ENCODE results near the gene TEX14. TPM values are rescaled to one million over a fixed set of nuclear protein-coding genes. Genes with fewer than 3 reads are reported as not detected.
A peak's percentile ranks its signal among the peaks of the same experiment; 100 is the strongest.

The TEX14 gene
- total and polyA plus RNA-seq, 2 donors (not counting 1 experiment from before 2014, with no cell fraction given), result under 0.01 to 0.03 TPM

DNA sequence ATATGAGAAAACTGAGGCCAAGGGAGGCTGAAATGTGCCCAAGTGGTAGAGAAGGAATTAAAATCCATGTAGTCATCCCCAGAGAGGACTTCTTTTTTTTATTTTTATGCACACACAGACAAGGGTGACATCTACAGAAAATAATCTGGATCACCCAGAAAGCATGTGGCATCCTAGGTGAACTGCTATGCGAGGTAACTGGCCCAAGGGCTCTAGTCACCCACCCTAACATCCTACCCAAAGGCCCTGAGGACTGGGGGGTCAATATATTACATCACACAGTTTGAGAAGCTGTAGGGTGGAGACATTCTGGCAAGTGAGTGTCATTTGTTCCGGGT is 23.3 kb downstream of the TEX14 start:
- no peaks in the 10 kb centered on the region for H3K36me3 ChIP-seq (ENCODE audit: control insufficient read depth, insufficient read depth, low read length)
- TF ChIP-seq, protein P1, sequence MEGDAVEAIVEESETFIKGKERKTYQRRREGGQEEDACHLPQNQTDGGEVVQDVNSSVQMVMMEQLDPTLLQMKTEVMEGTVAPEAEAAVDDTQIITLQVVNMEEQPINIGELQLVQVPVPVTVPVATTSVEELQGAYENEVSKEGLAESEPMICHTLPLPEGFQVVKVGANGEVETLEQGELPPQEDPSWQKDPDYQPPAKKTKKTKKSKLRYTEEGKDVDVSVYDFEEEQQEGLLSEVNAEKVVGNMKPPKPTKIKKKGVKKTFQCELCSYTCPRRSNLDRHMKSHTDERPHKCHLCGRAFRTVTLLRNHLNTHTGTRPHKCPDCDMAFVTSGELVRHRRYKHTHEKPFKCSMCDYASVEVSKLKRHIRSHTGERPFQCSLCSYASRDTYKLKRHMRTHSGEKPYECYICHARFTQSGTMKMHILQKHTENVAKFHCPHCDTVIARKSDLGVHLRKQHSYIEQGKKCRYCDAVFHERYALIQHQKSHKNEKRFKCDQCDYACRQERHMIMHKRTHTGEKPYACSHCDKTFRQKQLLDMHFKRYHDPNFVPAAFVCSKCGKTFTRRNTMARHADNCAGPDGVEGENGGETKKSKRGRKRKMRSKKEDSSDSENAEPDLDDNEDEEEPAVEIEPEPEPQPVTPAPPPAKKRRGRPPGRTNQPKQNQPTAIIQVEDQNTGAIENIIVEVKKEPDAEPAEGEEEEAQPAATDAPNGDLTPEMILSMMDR (conservative IDR thresholded peaks at IDR 0.05 in 1 of 2, IDR thresholded peaks at IDR 0.05 in 1 of 2; ENCODE audit: low read depth in 1 of 2, low read length in 2 of 2), result no peak
- no peak for TF ChIP-seq EZH2 (IDR thresholded peaks at IDR 0.05; ENCODE audit: low read length, missing control alignments)
- no peaks in the 10 kb centered on the region for H3K4me1 ChIP-seq (ENCODE audit: control insufficient read depth, extremely low read depth, insufficient read depth, low read length)
- H3K4me3 ChIP-seq (replicated peaks in 1 of 4; ENCODE audit: control extremely low read depth in 1 of 4, insufficient read depth in 1 of 4, low read depth in 3 of 4, low read length in 4 of 4), result no peak overlapping the region
- no peak for DNase-seq (ENCODE audit: low read depth in 2 of 2)
- H3K9me3 ChIP-seq (ENCODE audit: control insufficient read depth, insufficient read depth, low read depth, low read length), result no peaks in the 10 kb centered on the region
- H3K27ac ChIP-seq (ENCODE audit: insufficient read depth, low read length), result no peak overlapping the region
- H3K4me2 ChIP-seq (ENCODE audit: extremely low read depth, insufficient read depth, low read length), result no peak overlapping the region
- H3K27me3 ChIP-seq (ENCODE audit: control insufficient read depth, insufficient read depth, low read length), result no peaks in the 10 kb centered on the region
- H3K79me2 ChIP-seq (ENCODE audit: control insufficient read depth, insufficient read depth, low read length), result no peaks in the 10 kb centered on the region
- H4K20me1 ChIP-seq (ENCODE audit: control insufficient read depth, extremely low read depth, insufficient read depth, low read length), result no peaks in the 10 kb centered on the region
- no peak overlapping the region for H3K9ac ChIP-seq (ENCODE audit: insufficient read depth, low read length)
- no peak overlapping the region for H2AFZ ChIP-seq (ENCODE audit: low read length)

DNA sequence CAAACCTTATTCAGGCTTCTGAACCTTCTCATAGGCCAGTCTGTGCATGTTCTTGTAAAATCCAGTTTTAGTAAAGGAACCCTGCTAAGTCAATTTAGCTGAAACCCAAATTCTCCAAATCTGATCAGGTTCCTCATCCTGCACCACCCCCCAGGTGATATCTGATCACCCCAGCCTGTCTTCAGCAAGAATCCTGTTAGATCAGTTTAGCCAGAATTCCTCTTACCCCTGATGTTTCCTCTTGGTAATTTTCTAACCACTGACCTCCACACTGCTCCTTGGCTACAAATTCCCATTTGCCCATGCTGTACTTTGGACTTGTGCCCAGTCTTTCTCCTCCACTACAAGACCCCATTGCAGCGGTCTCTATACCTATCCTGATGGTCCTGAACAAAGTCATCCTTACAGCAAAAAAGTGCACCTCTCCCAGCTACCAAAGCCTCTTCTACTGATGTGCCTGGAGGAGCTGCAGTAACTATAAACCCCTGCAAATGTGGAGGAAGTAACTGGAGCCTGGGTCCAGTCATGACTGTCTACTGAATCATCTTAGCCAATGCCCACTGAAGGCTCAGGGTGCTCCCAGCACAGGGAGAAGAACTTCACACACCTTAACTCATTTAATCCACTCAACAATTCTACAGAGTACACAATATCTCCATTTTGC is 23.8 kb downstream of the TEX14 start:
- no peak overlapping the region for H2AFZ ChIP-seq (ENCODE audit: low read length)
- H3K4me3 ChIP-seq (replicated peaks in 1 of 4; ENCODE audit: control extremely low read depth in 1 of 4, insufficient read depth in 1 of 4, low read depth in 3 of 4, low read length in 4 of 4), result no peak overlapping the region
- DNase-seq (ENCODE audit: low read depth in 2 of 2), result peak in 1 of 2 donors; percentile 33
- no peaks in the 10 kb centered on the region for H3K9me3 ChIP-seq (ENCODE audit: control insufficient read depth, insufficient read depth, low read depth, low read length)
- H3K79me2 ChIP-seq (ENCODE audit: control insufficient read depth, insufficient read depth, low read length), result no peaks in the 10 kb centered on the region
- no peak overlapping the region for H3K27ac ChIP-seq (ENCODE audit: insufficient read depth, low read length)
- no peaks in the 10 kb centered on the region for H3K36me3 ChIP-seq (ENCODE audit: control insufficient read depth, insufficient read depth, low read length)
- no peaks in the 10 kb centered on the region for H3K4me1 ChIP-seq (ENCODE audit: control insufficient read depth, extremely low read depth, insufficient read depth, low read length)
- no peak overlapping the region for H3K4me2 ChIP-seq (ENCODE audit: extremely low read depth, insufficient read depth, low read length)
- no peaks in the 10 kb centered on the region for H4K20me1 ChIP-seq (ENCODE audit: control insufficient read depth, extremely low read depth, insufficient read depth, low read length)
- TF ChIP-seq, protein P1 (conservative IDR thresholded peaks at IDR 0.05 in 1 of 2, IDR thresholded peaks at IDR 0.05 in 1 of 2; ENCODE audit: low read depth in 1 of 2, low read length in 2 of 2), result no peak
- no peak for TF ChIP-seq EZH2 (IDR thresholded peaks at IDR 0.05; ENCODE audit: low read length, missing control alignments)
- H3K27me3 ChIP-seq (ENCODE audit: control insufficient read depth, insufficient read depth, low read length), result no peaks in the 10 kb centered on the region
- no peak overlapping the region for H3K9ac ChIP-seq (ENCODE audit: insufficient read depth, low read length)

DNA sequence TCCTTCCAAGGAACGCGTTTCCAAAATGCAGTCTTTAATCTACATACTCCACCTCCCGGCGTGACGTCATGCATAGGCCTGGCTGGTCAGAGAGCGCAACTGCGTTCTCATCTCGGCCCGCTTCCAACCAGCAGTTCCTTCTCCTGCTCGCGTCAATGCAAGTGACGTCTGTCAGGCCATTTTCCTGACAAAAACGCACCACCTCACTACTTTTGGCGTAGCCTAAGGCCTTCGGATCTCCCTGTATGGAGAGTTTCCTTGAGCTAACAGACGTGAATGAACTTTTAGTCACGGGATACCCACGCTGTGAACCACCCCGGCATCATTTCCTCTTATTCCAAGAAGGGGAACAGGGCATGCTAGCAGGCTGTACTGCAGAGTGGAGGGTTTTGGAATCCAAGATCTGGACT is 25.0 kb downstream of the TEX14 start:
- Histone ChIP-seq H2AFZ (ENCODE audit: low read length) (peak overlapping the region; percentile 15), H3K36me3 (ENCODE audit: control insufficient read depth, insufficient read depth, low read length) (no peaks in the 10 kb centered on the region), H3K79me2 (ENCODE audit: control insufficient read depth, insufficient read depth, low read length) (no peaks in the 10 kb centered on the region), H3K4me1 (ENCODE audit: control insufficient read depth, extremely low read depth, insufficient read depth, low read length) (no peaks in the 10 kb centered on the region), H3K27me3 (ENCODE audit: control insufficient read depth, insufficient read depth, low read length) (no peaks in the 10 kb centered on the region), H3K9me3 (ENCODE audit: control insufficient read depth, insufficient read depth, low read depth, low read length) (no peaks in the 10 kb centered on the region), H3K4me2 (ENCODE audit: extremely low read depth, insufficient read depth, low read length) (no peak overlapping the region), H3K4me3 (replicated peaks in 1 of 4; ENCODE audit: control extremely low read depth in 1 of 4, insufficient read depth in 1 of 4, low read depth in 3 of 4, low read length in 4 of 4) (peak overlapping the region in 1 of 4 experiments; percentile 4), H3K9ac (ENCODE audit: insufficient read depth, low read length) (no peak overlapping the region), H4K20me1 (ENCODE audit: control insufficient read depth, extremely low read depth, insufficient read depth, low read length) (no peaks in the 10 kb centered on the region), H3K27ac (ENCODE audit: insufficient read depth, low read length) (no peak overlapping the region)
- TF ChIP-seq, protein P1 (conservative IDR thresholded peaks at IDR 0.05 in 1 of 2, IDR thresholded peaks at IDR 0.05 in 1 of 2; ENCODE audit: low read depth in 1 of 2, low read length in 2 of 2), result no peak
- no peak for TF ChIP-seq EZH2 (IDR thresholded peaks at IDR 0.05; ENCODE audit: low read length, missing control alignments)
- DNase-seq (ENCODE audit: low read depth in 2 of 2), result peak; percentile 35 to 87

Measured in fibroblast of lung (primary cell).